HG02884 (cell line): ENCODE measurements around the gene GNA12.
"Not testable (repeated sequence)": the region's sequence is repeated elsewhere in the genome, so short reads cannot be mapped to it uniquely, and the experiment has no call there.

ENCODE experiments used
- ATAC-seq: cut with Tn5 transposase; IDR thresholded peaks from one replicate; pipeline ENCODE4 v1.9.1; 2021; ENCODE audit warnings: mild to moderate bottlenecking, moderate library complexity; ENCODE audit not compliant: unreplicated experiment

GNA12 gene

DNA sequence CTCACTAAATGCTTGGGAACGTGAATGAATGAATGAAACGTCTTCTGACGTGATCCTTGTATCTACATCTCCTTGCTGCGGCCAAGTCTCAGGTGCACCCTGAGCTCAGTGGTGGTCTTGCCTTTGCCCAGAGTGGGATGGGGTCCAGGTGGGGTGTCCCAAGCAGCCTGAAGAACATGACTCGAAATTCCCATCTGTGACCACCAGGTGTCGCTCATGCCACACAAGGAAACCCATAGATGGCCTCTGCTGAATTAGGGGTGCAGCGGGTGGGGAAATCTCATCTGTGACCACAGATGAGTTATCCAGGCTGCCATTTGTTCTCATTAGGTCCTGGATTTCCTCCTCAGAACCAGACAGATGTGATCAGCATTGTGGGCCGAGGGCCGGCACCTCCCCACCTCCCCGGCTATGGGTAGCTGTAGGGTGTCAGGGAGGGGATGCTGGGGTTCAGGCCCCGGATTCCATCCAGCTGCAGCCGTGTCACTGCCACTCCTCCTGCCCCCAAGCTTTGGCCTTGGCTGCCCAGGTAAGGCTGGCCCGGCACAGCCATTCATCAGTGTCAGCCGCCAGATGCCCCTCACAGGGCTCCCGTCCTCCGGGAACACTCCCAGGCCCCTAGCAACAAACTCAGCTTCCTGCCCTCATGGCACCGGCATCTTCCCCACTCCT lies 21.0 kb upstream of the GNA12 start:
- ATAC-seq: no peak

DNA sequence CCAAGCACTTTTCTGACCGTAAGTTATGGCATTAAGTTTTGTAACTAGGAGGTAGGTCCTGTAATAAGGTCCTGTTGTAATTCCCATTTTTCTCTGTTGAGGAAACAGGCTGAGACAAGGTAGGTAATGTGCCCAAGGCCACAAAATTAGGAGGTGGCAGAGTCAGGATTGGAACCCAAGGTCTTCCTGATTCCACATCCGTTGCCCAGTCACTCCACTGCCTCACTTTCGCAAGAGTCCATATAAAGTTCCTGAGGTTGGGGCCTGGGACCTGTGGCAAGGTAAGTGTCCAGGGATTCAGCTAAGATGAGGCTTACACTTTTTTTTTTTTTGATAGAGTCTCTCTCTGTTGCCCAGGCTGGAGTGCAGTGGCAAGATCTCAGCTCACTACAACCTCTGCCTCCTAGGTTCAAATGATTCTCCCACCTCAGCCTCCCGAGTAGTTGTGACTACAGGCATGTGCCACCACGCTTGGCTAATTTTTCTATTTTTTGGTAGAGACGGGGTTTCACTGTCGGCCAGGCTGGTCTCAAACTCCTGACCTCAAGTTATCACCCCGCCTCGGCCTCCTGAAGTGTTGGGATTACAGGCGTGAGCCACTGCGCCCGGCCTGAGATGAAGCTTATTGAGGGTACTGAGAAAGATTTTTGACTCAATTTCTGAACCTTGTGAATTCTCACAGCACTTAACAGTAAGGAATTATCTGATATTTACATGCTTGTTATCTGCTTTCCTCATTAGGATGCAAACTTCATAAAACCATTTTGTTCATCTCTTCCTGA lies 20.3 kb upstream of the GNA12 start:
- ATAC-seq: no peak

DNA sequence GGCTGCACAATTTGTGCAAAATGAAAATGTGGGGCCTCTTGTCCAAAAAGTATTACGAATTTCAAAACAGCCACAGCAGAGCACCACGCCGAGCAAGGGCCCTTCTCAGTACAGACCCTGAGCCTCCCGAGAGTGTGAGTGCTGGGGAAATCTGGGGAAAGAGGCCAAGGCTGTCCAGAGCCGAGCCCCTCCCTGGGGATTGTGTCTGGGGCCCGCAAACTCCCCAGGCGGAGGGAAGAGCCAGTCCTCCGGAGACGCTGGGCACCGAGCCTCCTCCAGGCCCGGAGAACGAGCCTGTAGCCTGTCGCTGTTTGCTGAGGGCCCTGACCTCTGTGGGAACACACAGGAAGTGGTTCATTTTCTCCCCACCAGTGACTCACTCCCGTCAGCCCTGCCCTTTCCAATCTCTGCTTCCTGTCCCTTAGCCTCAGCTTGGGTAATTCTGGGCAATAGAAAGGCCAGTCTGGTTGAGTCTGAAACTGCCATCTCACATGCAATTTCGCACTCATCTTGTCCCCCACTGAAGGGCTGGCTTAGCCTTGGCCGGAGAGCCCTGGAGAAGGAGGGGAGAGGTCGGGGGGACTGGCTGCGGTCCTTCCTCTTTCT lies 19.5 kb upstream of the GNA12 start:
- peak; percentile 91 for ATAC-seq

DNA sequence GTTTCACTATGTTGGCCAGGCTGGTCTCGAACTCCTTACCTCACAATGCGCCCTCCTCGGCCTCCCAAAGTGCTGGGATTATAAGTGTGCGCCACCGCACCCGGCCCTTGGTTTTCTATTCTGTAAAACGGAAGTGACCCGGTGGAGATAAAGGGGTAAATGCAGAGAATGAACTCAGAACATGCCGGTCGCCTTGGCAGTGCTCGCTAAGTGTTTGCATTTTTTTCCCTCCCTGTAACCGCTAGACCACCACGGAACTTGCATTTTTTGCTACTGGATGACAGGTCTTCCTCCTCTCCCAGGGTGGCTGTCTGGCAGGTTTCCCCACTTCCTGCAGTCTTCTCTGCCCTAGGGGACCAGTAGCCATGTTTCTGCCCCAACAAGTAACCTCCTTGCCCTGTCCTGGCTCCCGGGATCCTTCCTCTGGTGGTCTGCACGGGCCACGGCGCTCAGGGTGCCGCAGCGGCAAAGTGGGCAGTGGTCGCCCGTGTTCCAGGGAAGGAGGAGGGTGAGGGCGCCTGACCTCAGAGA lies 18.8 kb upstream of the GNA12 start:
- no peak for ATAC-seq

DNA sequence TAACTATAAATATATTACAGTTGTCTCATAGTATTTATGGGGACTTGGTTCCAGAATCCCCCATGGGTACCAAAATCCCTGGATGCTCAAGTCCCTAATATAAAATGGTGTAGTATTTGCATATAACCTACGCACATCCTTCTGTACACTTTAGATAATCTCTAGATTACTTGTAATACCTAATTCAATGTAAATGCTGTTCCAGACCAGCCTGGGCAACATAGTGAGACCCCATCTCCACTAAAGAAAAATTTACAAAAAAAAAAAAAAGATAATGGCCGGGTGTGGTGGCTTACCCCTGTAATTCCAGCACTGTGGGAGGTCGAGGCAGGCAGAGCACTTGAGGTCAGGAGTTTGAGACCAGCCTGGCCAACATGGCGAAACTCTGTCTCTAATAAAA lies 17.4 kb upstream of the GNA12 start:
- no peak for ATAC-seq

DNA sequence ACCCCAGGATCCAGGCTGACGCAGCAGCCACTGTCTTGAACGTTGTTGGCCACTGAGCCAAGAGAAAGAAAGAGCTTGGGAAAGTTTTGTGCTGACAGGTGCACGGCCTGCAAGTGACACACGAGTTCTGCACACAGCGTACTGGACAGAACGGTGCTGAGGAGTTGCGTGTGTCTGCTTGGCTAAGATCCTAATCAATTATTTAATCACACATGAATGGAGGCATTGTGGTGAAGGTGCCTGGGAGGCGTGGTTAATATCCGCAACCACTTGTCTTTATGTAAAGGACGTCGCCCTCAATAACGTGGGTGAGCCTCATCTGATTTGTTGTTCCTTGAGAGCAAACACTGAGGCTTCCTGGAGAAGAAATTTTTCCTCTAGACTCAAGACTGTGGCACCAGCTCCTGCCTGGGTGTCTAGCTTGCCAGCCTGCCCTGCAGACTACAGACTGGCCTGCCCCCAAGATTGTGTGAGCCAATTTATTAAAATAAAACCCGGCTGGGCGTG lies 16.6 kb upstream of the GNA12 start:
- ATAC-seq: no peak

DNA sequence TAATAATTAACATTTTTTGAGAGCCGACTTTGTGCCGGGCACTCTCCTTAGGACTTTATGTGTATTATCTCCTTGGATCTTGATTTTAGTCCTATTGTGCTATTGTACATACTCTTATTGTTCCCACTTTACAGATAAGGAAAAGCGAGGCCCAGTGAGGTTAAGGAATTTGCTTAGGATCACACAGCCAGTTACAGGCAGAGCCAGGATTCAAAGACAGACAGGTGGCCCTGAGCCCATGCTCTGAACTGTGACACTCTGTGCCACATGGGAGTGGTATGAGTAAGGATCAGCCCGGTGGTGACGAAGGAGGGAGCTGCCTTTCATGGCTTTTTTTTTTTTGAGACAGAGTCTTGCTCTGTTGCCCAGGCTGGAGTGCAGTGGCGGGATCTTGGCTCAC lies 15.8 kb upstream of the GNA12 start:
- no peak for ATAC-seq

DNA sequence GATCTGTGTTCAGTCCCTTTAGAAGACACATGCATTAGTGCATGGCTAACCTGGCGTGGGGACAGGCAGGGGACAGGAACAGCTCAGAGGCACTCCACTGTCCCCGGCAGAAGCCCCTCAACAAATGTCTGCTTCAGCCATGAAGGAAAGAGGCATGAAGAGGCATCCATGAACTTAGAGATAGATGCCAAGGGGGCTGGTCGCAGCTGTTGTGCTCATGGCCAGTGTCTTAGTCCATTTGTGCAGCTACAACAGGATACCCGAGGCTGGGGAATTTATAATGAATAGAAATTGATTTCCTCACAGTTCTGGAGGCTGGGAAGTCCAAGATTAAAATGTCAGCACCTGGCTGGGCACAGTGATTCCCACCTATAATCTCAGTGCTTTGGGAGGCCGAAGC lies 14.5 kb upstream of the GNA12 start:
- ATAC-seq: no peak

DNA sequence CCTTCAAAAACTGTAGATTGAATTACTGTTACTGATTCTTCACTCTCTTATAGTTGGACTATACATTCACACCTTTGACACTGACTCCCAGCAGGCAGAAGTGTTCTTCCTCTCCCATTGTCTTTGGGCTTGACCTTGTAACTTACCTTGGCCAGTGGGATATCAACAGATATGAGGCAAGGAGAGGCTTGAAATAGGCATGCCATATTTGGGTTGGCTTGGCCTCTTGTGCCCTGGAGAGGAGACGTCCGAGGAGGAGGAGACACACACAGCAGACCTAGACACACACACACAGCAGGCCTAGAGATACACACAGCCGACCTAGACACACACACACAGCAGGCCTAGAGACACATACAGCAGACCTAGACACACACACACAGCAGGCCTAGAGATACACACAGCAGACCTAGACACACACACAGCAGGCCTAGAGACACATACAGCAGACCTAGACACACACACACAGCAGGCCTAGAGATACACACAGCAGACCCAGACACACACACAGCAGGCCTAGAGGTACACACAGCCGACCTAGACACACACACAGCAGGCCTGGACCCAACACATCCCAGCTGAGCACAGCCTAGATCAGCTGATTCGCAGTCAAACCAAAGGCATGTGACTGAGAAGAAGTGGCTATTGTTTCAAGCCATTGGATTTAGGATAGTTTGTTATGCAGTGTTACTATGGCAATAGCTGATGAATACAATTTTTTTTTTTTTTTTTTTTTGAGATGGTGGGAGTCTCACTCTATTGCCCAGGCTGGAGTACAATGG lies 12.5 kb upstream of the GNA12 start:
- ATAC-seq: no peak

DNA sequence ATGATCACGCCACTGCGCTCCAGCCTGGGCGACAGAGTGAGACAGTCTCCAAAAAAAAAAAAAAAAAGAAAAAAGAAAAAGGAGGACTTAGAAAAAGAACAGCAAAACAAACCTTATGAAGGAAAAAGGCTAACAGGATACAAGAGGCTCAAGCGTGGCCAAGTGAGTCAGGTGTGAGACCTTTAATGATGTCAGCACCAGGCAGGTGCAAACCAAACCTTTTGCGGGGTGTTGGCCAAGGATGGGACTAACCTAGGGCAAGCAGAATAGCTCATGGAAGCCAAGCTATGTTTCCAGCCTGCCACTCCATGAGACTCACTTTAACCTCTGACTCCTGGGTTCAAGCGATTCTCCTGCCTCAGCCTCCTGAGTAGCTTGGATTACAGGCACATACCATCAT lies 11.3 kb upstream of the GNA12 start:
- no peak for ATAC-seq

DNA sequence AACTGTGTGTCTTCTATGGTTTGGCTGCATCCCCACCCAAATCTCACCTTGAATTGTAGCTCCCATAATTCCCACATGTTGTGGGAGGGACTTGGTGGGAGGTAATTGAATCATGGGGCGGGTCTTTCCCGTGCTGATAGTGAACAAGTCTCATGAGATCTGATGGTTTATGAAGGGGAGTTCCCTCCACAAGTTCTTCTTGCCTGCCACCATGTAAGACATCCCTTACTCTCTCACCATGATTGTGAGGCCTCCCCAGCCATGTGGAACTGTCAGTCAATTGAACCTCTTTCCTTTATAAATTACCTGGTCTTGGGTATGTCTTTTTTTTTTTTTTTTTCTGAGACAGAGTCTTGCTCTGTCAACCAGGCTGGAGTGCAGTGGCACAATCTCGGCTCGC lies 9.4 kb upstream of the GNA12 start:
- ATAC-seq: not testable (repeated sequence)

DNA sequence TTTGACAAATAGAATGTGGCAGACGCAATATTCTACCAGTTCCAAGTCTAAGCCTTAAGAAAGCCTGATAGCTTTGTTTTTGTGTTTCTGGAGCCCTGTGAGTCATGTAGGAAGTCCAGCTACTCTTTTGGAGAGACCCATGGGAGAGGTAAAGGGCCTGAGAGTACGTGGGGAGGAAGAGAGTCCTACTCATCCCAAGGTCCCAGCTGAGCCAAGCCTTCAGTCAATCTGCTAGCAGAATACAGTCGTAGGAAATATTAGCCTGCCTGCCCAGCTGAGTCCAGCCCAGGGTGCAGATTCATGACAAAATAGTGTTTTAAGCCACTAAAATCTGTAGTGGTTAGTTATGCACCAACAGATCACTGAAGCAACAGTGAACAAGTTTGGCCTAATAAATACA lies 9.0 kb upstream of the GNA12 start:
- ATAC-seq: no peak

DNA sequence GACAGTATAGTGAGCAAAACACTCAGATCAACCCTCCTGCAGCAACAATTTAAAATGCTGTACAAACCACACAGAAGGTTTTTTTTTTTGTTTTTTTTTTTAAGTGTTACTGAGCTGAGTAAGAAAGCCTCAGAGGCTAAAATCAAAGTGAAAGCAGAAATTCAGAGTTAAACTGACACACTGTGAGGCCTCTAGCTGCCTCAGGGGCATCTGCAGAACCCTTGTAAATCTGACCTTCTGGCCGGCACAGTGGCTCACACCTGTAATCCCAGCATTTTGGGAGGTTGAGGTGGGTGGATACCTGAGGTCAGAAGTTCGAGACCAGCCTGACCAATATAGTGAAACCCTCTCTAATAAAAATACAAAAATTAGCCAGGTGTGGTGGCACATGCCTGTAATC lies 7.4 kb upstream of the GNA12 start:
- peak; percentile 59 for ATAC-seq

DNA sequence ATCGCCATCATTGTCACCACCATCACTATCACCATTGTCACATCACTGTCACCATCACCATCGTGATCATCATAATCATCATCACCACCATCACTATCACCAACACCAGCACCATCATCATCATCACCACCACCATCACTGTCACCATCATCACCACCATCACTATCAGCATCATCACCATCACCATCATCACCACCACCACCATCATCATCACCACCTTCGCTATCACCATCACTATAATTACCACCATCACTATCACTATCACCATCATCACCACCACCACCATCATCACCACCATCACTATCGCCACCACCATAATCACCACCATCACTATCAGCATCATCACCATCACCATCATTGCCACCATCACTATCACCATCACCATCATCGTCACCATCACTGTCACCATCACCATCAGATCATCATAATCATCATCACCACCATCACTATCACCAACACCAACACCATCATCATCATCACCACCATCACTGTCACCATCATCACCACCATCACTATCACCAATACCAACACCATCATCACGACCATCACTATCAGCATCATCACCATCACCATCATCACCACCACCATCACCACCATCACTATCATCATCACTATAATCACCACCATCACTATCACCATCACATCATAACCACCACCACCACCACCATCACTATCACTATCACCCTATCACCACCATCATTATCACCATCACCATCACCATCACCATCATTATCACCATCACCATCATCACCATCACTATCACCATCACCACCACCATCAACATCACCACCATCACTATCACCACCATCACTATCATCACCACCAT lies 6.0 kb upstream of the GNA12 start:
- ATAC-seq: no peak

DNA sequence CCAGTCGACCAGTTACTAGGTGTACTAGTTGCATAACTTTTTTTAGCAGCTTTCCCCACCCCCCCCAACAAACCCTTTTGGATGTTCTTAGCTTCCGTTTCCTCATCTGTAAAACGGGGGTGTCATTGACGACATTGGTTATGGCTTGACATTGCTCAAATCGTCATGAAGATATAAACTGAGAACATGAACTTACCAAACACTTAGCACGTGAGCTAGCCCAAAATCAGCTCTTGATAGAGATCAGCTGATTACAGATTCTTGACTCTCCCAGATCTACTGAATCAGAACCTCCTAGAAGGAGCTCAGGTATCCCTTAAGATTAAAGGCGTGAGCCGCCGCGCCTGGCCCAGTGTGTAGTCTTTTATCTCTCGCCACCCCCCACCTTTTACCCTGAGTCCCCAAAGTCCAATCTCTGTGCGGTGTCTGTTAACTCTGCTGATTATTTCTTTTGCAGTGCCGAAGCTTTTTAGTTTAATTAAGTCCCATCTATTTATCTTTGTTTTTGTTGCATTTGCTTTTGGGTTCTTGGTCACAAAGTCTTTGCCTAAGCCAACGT lies 1.0 kb upstream of the GNA12 start:
- ATAC-seq: no peak

DNA sequence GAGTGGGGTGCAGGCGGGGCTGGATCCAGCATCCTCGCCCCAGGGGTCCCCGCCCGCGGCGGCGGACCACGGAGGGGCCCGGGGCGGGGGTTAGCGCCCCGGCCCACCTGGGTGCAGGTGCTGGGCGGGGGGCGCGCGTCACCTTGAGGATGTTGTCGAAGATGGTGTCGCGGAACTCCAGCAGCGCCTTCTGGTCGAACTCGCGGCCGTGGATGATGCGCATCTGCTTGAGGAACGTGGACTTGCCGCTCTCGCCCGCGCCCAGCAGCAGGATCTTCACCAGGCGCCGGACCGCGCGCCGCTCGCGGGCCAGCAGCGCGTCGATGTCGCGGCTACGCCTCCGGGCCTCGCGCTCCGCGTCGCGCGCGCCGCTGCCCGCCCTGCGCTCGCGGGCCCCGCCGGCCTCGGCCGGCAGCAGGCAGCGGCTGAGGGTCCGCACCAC lies 376 bp downstream of the GNA12 start:
- ATAC-seq: peak; percentile 12

DNA sequence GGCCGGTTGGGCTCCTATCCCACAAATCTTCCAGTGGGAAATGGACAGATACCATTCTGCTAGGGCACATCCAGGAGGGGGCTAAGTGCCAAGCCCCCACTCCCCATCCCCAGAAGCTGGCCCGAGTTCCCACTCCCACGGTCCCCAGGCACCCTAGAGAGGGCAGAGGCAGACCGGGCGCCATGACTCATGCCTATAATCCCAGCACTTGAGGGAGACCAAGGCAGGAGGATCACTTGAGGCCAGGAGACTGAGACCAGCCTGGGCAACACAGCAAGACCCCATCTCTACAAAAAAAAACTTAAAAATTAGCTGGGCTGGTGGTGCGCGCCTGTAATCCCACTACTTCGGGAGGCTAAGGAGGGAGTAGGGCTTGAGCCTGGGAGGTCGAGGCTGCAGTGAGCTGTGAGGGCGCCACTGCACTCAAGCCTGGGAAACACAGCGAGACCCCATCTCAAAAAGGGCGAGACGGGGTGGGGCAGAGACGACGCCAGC lies 870 bp downstream of the GNA12 start:
- no peak for ATAC-seq

DNA sequence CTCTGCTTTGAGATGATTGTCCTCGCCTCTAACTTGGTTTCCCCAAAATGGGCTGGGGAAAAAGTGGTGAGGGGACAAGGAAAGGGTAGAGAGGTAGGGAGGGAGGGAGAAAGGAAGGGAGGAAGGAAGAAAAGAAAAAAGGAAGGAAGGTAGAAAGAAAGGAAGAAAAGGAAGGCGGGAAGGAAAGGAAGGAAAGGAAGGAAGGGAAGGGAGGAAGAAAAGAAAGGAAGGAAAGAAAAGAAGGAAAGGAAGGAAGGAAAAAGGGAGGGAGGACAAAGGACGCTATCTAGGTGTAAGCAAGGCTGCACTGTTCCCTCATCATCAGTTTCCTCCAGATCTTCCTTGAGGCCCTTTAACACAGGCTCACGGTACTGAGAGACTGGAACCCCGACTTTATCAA lies 2.2 kb downstream of the GNA12 start:
- no peak for ATAC-seq

DNA sequence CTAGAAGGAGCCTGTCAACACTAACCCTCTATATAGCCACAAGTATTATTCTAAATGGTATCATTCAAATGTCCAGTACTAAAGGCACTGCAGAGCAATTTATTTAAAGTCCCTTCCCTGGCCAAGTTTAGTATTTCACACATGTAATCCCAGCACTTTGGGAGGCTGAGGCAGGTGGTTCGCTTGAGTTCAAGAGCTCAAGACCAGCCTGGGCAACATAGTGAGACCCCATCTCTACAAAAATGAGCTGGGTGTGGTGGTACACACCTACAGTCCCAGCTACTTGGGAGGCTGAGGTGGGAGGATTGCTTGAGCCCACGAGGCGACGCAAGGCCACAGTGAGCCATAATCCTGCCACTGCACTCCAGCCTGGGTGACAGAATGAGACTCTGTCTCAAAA lies 3.6 kb downstream of the GNA12 start:
- no peak for ATAC-seq
